ENCODE measurements around the gene EXOC6B.

The EXOC6B gene

GRCh38 chr2:72263043-72263775 lies 562.6 kb downstream of the EXOC6B start:
- no peak for DNase-seq

- no peak for DNase-seq
These were observed 564.8 kb downstream of the EXOC6B start for GRCh38 chr2:72261076-72261475.

- DNase-seq, result no peak
These were observed 570.3 kb downstream of the EXOC6B start for GRCh38 chr2:72255540-72255939.

GRCh38 chr2:72254831-72255451 lies 570.9 kb downstream of the EXOC6B start:
- no peak for DNase-seq

GRCh38 chr2:72238311-72238710 lies 587.5 kb downstream of the EXOC6B start:
- DNase-seq, result no peak

- no peak for DNase-seq
These were observed 588.3 kb downstream of the EXOC6B start for GRCh38 chr2:72237549-72237948.

- peak; percentile 41 for DNase-seq
These were observed 589.3 kb downstream of the EXOC6B start for GRCh38 chr2:72236445-72237067.

GRCh38 chr2:72235497-72236415 lies 590.1 kb downstream of the EXOC6B start:
- DNase-seq, result no peak

- no peak for DNase-seq
These were observed 592.6 kb downstream of the EXOC6B start for GRCh38 chr2:72233211-72233610.

- no peak for DNase-seq
These were observed 602.8 kb downstream of the EXOC6B start for GRCh38 chr2:72222829-72223564.

- no peak for DNase-seq
These were observed 605.7 kb downstream of the EXOC6B start for GRCh38 chr2:72220170-72220569.

GRCh38 chr2:72214429-72215143 lies 611.2 kb downstream of the EXOC6B start:
- peak; percentile 87 for DNase-seq

GRCh38 chr2:72212486-72212855 lies 613.4 kb downstream of the EXOC6B start:
- DNase-seq, result no peak

- peak; percentile 82 for DNase-seq
These were observed 613.9 kb downstream of the EXOC6B start for GRCh38 chr2:72211777-72212485.

GRCh38 chr2:72211350-72211749 lies 614.5 kb downstream of the EXOC6B start:
- DNase-seq, result no peak

GRCh38 chr2:72210470-72210869 lies 615.4 kb downstream of the EXOC6B start:
- DNase-seq, result peak; percentile 76

- DNase-seq, result no peak
These were observed 617.6 kb downstream of the EXOC6B start for GRCh38 chr2:72208225-72208624.

GRCh38 chr2:72207334-72207733 lies 618.5 kb downstream of the EXOC6B start:
- no peak for DNase-seq

- DNase-seq, result no peak
These were observed 620.3 kb downstream of the EXOC6B start for GRCh38 chr2:72205504-72205881.

- DNase-seq, result no peak
These were observed 620.9 kb downstream of the EXOC6B start for GRCh38 chr2:72204786-72205503.
